Endothelial cell of umbilical vein (primary cell): Measurements from ENCODE around the gene IDUA. TPM values are rescaled to one million over a fixed set of nuclear protein-coding genes. Genes with fewer than 3 reads are reported as not detected.

Source experiments
- BruUV-seq: library from RNA; stranded (reverse); fragments of 400-500 nt; replicated peaks from 2 replicates; lab custom pipeline; 2021; lab: Mats Ljungman, UMichigan
- CTCF ChIA-PET: fragments of 300-600, 350-600 bp; sonication (Branson Sonifier 250); formaldehyde crosslinking; loops from one replicate; lab custom pipeline; 2021; ENCODE audit warnings: antibody characterized with exemption, inconsistent platforms; lab: Charles Lee
- POLR2A ChIA-PET: fragments of 300-600, 350-600 bp; sonication (Branson Sonifier 250); formaldehyde crosslinking; loops from one replicate; lab custom pipeline; 2021; ENCODE audit warnings: antibody characterized with exemption, inconsistent platforms; lab: Charles Lee
- DNase-seq: peaks from one replicate; pipeline ENCODE4 v3.0.0-alpha.2; 2011; ENCODE audit warnings: low read depth, low spot score
- FAIRE-seq: peaks from 2 replicates; lab custom pipeline; 2011; peaks lifted over from hg19 to GRCh38; lab: Jason Lieb, UNC
- H2AFZ ChIP-seq: 2 replicates; pipeline ENCODE4 v1.6.0; 2012; ENCODE audit warnings: low read depth, low read length, control low read depth, inconsistent platforms
- H3K27ac ChIP-seq: 2 replicates; pipeline ENCODE4 v1.5.1; 2011; ENCODE audit warnings: low read depth, mild to moderate bottlenecking, control low read depth, low read length, moderate library complexity; ENCODE audit not compliant: insufficient read depth
- H3K27me3 ChIP-seq, 2 experiments: 2 replicates each; pipeline versions ENCODE4 v1.6.0 to v1.6.1; 2011; ENCODE audit warnings: low read length in 2 of 2, mixed read lengths in 1 of 2; ENCODE audit not compliant: control insufficient read depth in 2 of 2, insufficient read depth in 2 of 2
- H3K36me3 ChIP-seq, 2 experiments: 2 replicates in 1 of 2; 3 replicates in 1 of 2; pipeline ENCODE4 v1.5.1; 2011; ENCODE audit warnings: low read length in 2 of 2, mild to moderate bottlenecking in 1 of 2, moderate library complexity in 1 of 2; ENCODE audit not compliant: control insufficient read depth in 2 of 2, insufficient read depth in 2 of 2; ENCODE audit errors: extremely low read depth in 1 of 2
- H3K4me1 ChIP-seq: 3 replicates; pipeline ENCODE4 v1.5.1; 2011; ENCODE audit warnings: mild to moderate bottlenecking, low read length; ENCODE audit not compliant: control insufficient read depth, insufficient read depth; ENCODE audit errors: extremely low read depth
- H3K4me2 ChIP-seq: 2 replicates; pipeline ENCODE4 v1.6.1; 2011; ENCODE audit warnings: low read length, control low read depth, mixed read lengths; ENCODE audit not compliant: insufficient read depth
- H3K4me3 ChIP-seq, 3 experiments: fragments of 200-600 bp in 1 of 3; sonication (generic), shearing (Covaris generic) in 1 of 3; replicated peaks in 1 of 3; 2 replicates each; pipeline ENCODE4 v1.5.1; 2011 to 2016; ENCODE audit warnings: control low read depth in 3 of 3, low read length in 3 of 3, mild to moderate bottlenecking in 2 of 3, inconsistent platforms in 1 of 3, low read depth in 1 of 3, moderate library complexity in 1 of 3; ENCODE audit not compliant: insufficient read depth in 1 of 3
- H3K79me2 ChIP-seq: 2 replicates; pipeline ENCODE4 v1.6.0; 2012; ENCODE audit warnings: low read length, inconsistent platforms; ENCODE audit not compliant: control insufficient read depth, insufficient read depth
- H3K9ac ChIP-seq: replicated peaks from 2 replicates; pipeline ENCODE3; 2011; ENCODE audit warnings: low read length, control low read depth; ENCODE audit not compliant: insufficient read depth; ENCODE audit errors: extremely low read depth
- H3K9me1 ChIP-seq: replicated peaks from 3 replicates; pipeline ENCODE4 v1.6.0; 2011; ENCODE audit warnings: mild to moderate bottlenecking, low read length; ENCODE audit not compliant: control insufficient read depth, insufficient read depth; ENCODE audit errors: extremely low read depth
- H3K9me3 ChIP-seq: replicated peaks from 2 replicates; pipeline ENCODE4 v1.5.1; 2012; ENCODE audit warnings: low read length, inconsistent platforms; ENCODE audit not compliant: control insufficient read depth, insufficient read depth
- H4K20me1 ChIP-seq: replicated peaks from 2 replicates; pipeline ENCODE3; 2011; ENCODE audit warnings: mild to moderate bottlenecking, low read length; ENCODE audit not compliant: control insufficient read depth, insufficient read depth; ENCODE audit errors: extremely low read depth
- CTCF ChIP-seq, 2 donors: IDR thresholded peaks; 1 replicate in 1 of 2; 2 replicates in 1 of 2; pipeline ENCODE4 v1.5.1; 2011; ENCODE audit warnings: low read length in 2 of 2, mild to moderate bottlenecking in 2 of 2, moderate library complexity in 2 of 2, control low read depth in 1 of 2, inconsistent platforms in 1 of 2, low read depth in 1 of 2; ENCODE audit not compliant: insufficient read depth in 1 of 2; ENCODE audit errors: extremely low read depth in 1 of 2
- EZH2 ChIP-seq: IDR thresholded peaks from 2 replicates; pipeline ENCODE4 v1.6.1; 2012; ENCODE audit warnings: borderline replicate concordance, low read depth, mild to moderate bottlenecking, moderate library complexity, low read length, inconsistent platforms; ENCODE audit not compliant: severe bottlenecking
- FOS ChIP-seq: IDR thresholded peaks from 2 replicates; pipeline ENCODE4 v1.6.1; 2011; ENCODE audit warnings: mild to moderate bottlenecking, low read length, moderate library complexity, borderline replicate concordance; ENCODE audit not compliant: insufficient read depth
- GATA2 ChIP-seq: IDR thresholded peaks from 2 replicates; pipeline ENCODE4 v1.7.0; 2011; ENCODE audit warnings: low read depth, mild to moderate bottlenecking, moderate library complexity, mixed read lengths, low read length; ENCODE audit not compliant: insufficient read length, insufficient read depth
- JUN ChIP-seq: IDR thresholded peaks from 2 replicates; pipeline ENCODE4 v1.6.1; 2011; ENCODE audit warnings: borderline replicate concordance, low read depth; ENCODE audit not compliant: insufficient read length, insufficient read depth
- MAX ChIP-seq: IDR thresholded peaks from 2 replicates; pipeline ENCODE4 v1.6.1; 2011; ENCODE audit not compliant: insufficient read depth, insufficient read length
- MYC ChIP-seq: IDR thresholded peaks from one replicate; pipeline ENCODE4 v1.6.1; 2011; ENCODE audit warnings: mild to moderate bottlenecking, low read depth, low read length
- POLR2A ChIP-seq: IDR thresholded peaks from 2 replicates; pipeline ENCODE4 v1.6.1; 2012; ENCODE audit warnings: low read depth, mild to moderate bottlenecking, control low read depth, low read length
- POLR2AphosphoS5 ChIP-seq: IDR thresholded peaks from 2 replicates; pipeline ENCODE4 v1.6.1; 2012; ENCODE audit warnings: low read depth, mild to moderate bottlenecking, control low read depth, low read length, moderate library complexity; ENCODE audit not compliant: insufficient read depth
- dilution Hi-C: fragments of 300-500 bp; cut with MboI; formaldehyde crosslinking; loops from one replicate; pipeline ENCODE4 v1.15.0; 2019; ENCODE audit warnings: low sequenced_read_pairs; ENCODE audit not compliant: extremely low pct_ligation_motif_present
- intact Hi-C: fragments of 100-400 bp; cut with micrococcal nuclease; formaldehyde crosslinking; loops from one replicate; pipeline ENCODE4 v1.10.0; 2022
- polyA plus RNA-seq, 4 experiments: library from polyadenylated mRNA; depleted of rRNA in 3 of 4; stranded (reverse) in 3 of 4; unstranded in 1 of 4; fragments of >200 nt; gene quantifications; 2 replicates each; pipeline versions ENCODE4 v1.2.1 to v1.2.3, GENCODE V29; 2011 to 2012; ENCODE audit warnings: missing spikeins in 1 of 4
- total RNA-seq: library from RNA; stranded (reverse); gene quantifications from 2 replicates; pipeline ENCODE4 v1.2.3, GENCODE V29; 2021

Gene IDUA
- total and polyA plus RNA-seq, 2 donors (not counting 3 experiments of a cell fraction or from before 2014, with no cell fraction given), result 19.1 to 34.1 TPM

- no peak for FAIRE-seq
- intact Hi-C loops, result no loop called here
Observed at GRCh38 chr4:1014291-1015167, 27.7 kb downstream of the IDUA start.

More at GRCh38 chr4:1014291-1015167, 27.7 kb downstream of the IDUA start:
- Histone ChIP-seq H3K27me3 (no peaks in the 10 kb centered on the region), H3K4me2 (no peak overlapping the region), H3K4me1 (peaks cover 4% of the 10 kb centered on the region), H3K27ac (no peak overlapping the region), H3K4me3 (no peak overlapping the region), H3K79me2 (peaks cover 3% of the 10 kb centered on the region), H3K9ac (no peak overlapping the region), H3K36me3 (peaks cover 0 to 2% of the 10 kb centered on the region in 2 experiments), H3K9me1 (no peaks in the 10 kb centered on the region), H2AFZ (no peak overlapping the region), H3K9me3 (no peaks in the 10 kb centered on the region), H4K20me1 (no peaks in the 10 kb centered on the region)
- no TSS peak for BruUV-seq
- TF ChIP-seq CTCF (IDR thresholded peaks at IDR 0.05; ENCODE audit: extremely low read depth in 1 of 2, insufficient read depth in 1 of 2, low read depth in 1 of 2, low read length in 2 of 2), result no peak
- no peak for TF ChIP-seq GATA2
- no peak for TF ChIP-seq JUN
- TF ChIP-seq FOS, result no peak
- TF ChIP-seq POLR2A, result no peak
- TF ChIP-seq POLR2AphosphoS5, result no peak
- TF ChIP-seq MYC, result no peak
- no peak for TF ChIP-seq MAX
- no peak for TF ChIP-seq EZH2
- DNase-seq, result no peak
- ChIA-PET POLR2A (no interaction called here), CTCF (no interaction called here)
- dilution Hi-C loops, result no loop called here
